LNCAP (cell line): ENCODE measurements around the gene ZNF274.

Source experiments
- TF ChIP-seq, protein P1 (sequence below): fragments of 450-650 bp; IDR thresholded peaks from 2 replicates; pipeline ENCODE4 v1.5.1; 2017; ENCODE audit warnings: mild to moderate bottlenecking

ZNF274 gene

DNA sequence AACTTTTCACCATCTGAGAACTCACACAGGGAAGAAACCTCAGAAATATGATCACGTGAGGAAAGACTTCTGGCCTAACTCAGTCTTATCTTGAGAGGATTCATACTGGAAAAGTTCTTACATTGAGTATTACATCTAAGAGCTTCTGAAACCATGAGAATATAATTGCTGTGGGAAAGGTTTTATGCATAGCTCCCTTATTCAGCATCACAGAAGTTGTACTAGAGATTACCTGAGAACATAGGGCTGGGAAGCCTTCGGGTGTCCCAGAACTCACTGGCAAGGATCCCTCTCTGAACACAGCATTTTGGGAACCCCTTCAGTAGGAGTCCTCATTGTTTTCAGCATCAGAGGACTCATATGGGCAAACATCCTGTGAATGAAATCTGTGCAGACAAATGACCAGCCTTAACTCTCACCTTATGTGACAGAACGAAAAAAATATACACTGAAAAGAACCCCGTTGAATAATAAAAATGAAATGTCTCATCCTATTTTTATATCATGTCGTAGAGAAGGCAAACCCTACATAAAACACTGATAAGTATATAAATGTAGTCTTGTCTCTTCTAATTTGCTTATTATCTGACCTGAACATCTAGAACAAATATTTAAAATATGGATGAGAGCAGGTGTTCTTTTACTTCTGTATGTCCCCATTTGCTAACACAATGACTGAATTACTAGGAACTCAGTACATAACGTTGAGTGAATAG is 14.2 kb downstream of the ZNF274 start:
- TF ChIP-seq, protein P1, sequence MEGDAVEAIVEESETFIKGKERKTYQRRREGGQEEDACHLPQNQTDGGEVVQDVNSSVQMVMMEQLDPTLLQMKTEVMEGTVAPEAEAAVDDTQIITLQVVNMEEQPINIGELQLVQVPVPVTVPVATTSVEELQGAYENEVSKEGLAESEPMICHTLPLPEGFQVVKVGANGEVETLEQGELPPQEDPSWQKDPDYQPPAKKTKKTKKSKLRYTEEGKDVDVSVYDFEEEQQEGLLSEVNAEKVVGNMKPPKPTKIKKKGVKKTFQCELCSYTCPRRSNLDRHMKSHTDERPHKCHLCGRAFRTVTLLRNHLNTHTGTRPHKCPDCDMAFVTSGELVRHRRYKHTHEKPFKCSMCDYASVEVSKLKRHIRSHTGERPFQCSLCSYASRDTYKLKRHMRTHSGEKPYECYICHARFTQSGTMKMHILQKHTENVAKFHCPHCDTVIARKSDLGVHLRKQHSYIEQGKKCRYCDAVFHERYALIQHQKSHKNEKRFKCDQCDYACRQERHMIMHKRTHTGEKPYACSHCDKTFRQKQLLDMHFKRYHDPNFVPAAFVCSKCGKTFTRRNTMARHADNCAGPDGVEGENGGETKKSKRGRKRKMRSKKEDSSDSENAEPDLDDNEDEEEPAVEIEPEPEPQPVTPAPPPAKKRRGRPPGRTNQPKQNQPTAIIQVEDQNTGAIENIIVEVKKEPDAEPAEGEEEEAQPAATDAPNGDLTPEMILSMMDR = no peak

DNA sequence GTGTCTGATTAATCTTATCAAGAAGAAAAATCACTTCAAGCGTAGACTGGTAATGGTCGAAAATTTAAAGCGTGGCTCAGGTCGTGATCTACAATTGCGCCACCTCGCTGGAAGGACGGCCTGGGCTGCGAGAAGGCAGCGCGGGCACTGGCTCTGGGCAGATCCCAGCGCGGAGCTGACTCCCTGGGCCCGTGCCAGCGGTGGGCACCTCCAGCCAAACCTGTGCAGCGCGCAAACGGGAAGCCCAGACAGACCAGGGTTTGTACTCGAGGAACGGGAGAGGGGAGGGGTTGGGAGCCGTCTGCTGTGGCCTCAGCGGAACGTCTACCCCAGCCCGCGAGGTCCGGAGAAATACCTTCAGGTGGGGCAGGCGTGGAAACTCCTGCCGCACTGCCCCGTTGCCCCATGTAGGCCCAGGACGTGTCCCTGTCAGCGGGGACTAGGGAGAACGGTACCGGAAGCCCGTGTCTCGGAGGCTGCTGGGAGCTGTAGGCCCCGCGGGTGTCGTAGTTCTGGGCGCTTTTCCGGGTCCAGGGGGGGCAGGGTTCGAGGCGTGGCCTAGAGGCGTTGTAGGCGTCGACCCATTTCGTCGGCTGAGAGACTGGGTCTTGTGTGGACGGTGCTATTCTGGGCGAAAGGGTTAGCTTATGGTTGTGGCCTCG is 21.1 kb downstream of the ZNF274 start:
- TF ChIP-seq, protein P1 = no peak

DNA sequence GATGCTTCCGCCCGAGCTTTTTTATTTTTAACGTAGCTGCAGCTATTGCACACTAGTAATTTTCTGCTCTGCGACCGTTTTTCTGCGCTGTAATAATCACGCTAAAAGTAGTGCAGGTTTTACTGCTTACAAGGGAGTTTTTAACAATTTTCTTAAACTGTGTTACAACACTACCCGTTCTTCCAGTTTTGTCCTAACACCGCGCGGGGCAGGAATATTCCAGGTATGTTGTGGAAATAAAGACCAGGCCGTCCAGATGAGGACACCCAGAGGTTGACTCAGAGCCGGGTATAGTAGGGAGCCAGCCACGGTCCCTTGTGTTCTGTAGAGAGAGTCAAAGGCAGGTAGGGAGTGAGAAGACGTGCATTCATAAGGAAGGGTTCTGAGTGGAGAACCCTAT is 21.7 kb downstream of the ZNF274 start:
- TF ChIP-seq, protein P1 = no peak

- TF ChIP-seq, protein P1 = no peak
Measured at GRCh38 chr19:58209577-58209976, 26.7 kb downstream of the ZNF274 start.

- TF ChIP-seq, protein P1 = no peak
Measured at GRCh38 chr19:58212336-58213074, 29.6 kb downstream of the ZNF274 start.

GRCh38 chr19:58213075-58213369 is 30.2 kb downstream of the ZNF274 start:
- TF ChIP-seq, protein P1 = no peak

GRCh38 chr19:58217069-58217481 is 34.2 kb downstream of the ZNF274 start:
- TF ChIP-seq, protein P1 = no peak
